ENCODE measurements around the gene NMU.

DNA sequence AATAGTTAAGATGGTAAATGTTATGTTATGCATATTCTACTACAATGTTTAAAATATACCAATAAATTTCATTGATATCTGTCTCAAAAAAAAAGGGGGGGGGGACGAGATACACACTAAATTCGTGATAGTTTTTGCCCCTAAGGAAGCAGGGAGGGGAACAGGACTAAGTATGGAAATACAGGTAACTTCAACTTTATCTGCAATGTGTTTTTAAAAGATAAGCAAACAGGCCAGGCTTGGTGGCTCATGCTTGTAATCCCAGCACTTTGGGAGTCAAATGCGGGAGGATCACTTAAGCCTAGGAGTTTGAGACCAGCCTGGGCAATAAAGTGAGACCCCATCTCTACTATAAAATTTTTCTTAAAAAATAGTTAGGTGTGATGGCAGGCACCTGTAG, 76.0 kb downstream of the NMU start:
- no peak for TF ChIP-seq POLR2A (IDR thresholded peaks at IDR 0.05; ENCODE audit: extremely low read depth, insufficient read length)
- TF ChIP-seq, protein P1, sequence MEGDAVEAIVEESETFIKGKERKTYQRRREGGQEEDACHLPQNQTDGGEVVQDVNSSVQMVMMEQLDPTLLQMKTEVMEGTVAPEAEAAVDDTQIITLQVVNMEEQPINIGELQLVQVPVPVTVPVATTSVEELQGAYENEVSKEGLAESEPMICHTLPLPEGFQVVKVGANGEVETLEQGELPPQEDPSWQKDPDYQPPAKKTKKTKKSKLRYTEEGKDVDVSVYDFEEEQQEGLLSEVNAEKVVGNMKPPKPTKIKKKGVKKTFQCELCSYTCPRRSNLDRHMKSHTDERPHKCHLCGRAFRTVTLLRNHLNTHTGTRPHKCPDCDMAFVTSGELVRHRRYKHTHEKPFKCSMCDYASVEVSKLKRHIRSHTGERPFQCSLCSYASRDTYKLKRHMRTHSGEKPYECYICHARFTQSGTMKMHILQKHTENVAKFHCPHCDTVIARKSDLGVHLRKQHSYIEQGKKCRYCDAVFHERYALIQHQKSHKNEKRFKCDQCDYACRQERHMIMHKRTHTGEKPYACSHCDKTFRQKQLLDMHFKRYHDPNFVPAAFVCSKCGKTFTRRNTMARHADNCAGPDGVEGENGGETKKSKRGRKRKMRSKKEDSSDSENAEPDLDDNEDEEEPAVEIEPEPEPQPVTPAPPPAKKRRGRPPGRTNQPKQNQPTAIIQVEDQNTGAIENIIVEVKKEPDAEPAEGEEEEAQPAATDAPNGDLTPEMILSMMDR (IDR thresholded peaks at IDR 0.05; ENCODE audit: low read depth, low read length) = no peak

All from NB4 (cell line).